ENCODE results near the gene MBP. TPM values are rescaled to one million over a fixed set of nuclear protein-coding genes. Genes with fewer than 3 reads are reported as not detected.

MBP gene
- total and polyA plus RNA-seq, 2 of the 4 experiments (the other 2 are of a cell fraction) = 0.72 to 0.90 TPM

DNA sequence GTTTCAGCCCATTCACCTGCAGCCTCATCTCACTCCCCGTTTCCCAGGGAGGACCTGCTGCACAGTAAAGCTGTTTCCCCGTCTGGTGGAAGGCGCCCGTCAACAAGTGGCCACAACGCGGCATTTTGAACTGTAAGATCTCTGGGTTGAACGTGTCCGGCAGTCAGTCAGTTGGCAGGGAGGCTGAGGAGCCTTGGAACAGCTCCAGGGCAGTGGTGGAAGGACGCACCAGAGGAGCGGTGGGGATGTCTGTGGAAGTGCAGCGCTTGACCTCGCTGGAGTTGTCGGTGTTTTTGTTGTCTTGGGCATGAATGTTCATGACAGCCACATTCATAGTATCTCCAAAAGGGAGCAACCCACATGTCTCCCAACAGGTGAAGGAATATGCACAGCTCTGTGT lies 31.4 kb upstream of the MBP start:
- intact Hi-C loops (cut with micrococcal nuclease) = no loop called here
- no peak overlapping the region for H3K23ac ChIP-seq (ENCODE audit: low read depth, low read length)
- H3K14ac ChIP-seq (replicated peaks; ENCODE audit: low read depth, low read length) = no peak overlapping the region
- ChIA-PET CTCF (no interaction called here), POLR2A (ENCODE audit: unreplicated experiment) (no interaction called here)
- in situ Hi-C loops (cut with MboI; ENCODE audit: low sequenced_read_pairs) = no loop called here
- DNase-seq = no peak
- WGBS, 2 experiments (ENCODE audit: extremely low coverage in 2 of 2, insufficient read length in 1 of 2) = 79% methylated on average over 7 of the region's 13 CpGs; no CpG with 5 or more reads in 1 of the 2 experiments
- H4K20me1 ChIP-seq (ENCODE audit: insufficient read depth, low read length) = no peaks in the 10 kb centered on the region
- H3K18ac ChIP-seq (ENCODE audit: low read depth, low read length) = no peak overlapping the region
- H3K56ac ChIP-seq (ENCODE audit: extremely low read depth, insufficient read depth, low read length) = no peak overlapping the region
- H3K4me3 ChIP-seq (ENCODE audit: insufficient read depth, low read depth, low read length) = no peak overlapping the region
- peaks cover 20% of the 10 kb centered on the region for H3K27me3 ChIP-seq (ENCODE audit: control insufficient read depth, insufficient read depth, low read length)
- H2BK5ac ChIP-seq (ENCODE audit: low read depth, low read length, poor library complexity, severe bottlenecking) = no peak overlapping the region
- no peak overlapping the region for H2AFZ ChIP-seq (replicated peaks; ENCODE audit: low read length, poor library complexity)
- H3K4me1 ChIP-seq (ENCODE audit: control insufficient read depth, insufficient read depth, low read length) = peaks cover 2% of the 10 kb centered on the region; the same call in 1 of the 2 replicates
- H2BK120ac ChIP-seq (ENCODE audit: low read depth, low read length) = no peak overlapping the region
- H2BK15ac ChIP-seq (ENCODE audit: low read depth, low read length) = no peak overlapping the region
- H4K91ac ChIP-seq (ENCODE audit: insufficient read depth, low read depth, low read length) = no peak overlapping the region
- H3K9me3 ChIP-seq (ENCODE audit: control insufficient read depth, insufficient read depth, low read length) = no peaks in the 10 kb centered on the region
- H3K9me1 ChIP-seq (ENCODE audit: insufficient read depth, low read length) = no peaks in the 10 kb centered on the region
- no peaks in the 10 kb centered on the region for H3K36me3 ChIP-seq (ENCODE audit: control insufficient read depth, insufficient read depth, low read length)
- no peak overlapping the region for H2AK5ac ChIP-seq (ENCODE audit: low read depth, low read length)
- ATAC-seq (ENCODE audit: low read depth) = no peak
- H3K4me2 ChIP-seq (ENCODE audit: low read depth, low read length) = no peak overlapping the region
- no peak for TF ChIP-seq SMC3 (IDR thresholded peaks at IDR 0.05; ENCODE audit: low read depth, low read length)
- TF ChIP-seq BHLHE40 (IDR thresholded peaks at IDR 0.05; ENCODE audit: low read depth, low read length) = no peak
- TF ChIP-seq RFX5 (IDR thresholded peaks at IDR 0.05; ENCODE audit: low read depth, low read length) = no peak
- no peak for TF ChIP-seq MAFK (IDR thresholded peaks at IDR 0.05; ENCODE audit: low read depth, low read length)
- TF ChIP-seq RCOR1 (IDR thresholded peaks at IDR 0.05; ENCODE audit: insufficient replicate concordance, low read length) = no peak
- no peak for TF ChIP-seq MXI1 (IDR thresholded peaks at IDR 0.05; ENCODE audit: borderline replicate concordance, low read depth, low read length)
- TF ChIP-seq, protein P1, sequence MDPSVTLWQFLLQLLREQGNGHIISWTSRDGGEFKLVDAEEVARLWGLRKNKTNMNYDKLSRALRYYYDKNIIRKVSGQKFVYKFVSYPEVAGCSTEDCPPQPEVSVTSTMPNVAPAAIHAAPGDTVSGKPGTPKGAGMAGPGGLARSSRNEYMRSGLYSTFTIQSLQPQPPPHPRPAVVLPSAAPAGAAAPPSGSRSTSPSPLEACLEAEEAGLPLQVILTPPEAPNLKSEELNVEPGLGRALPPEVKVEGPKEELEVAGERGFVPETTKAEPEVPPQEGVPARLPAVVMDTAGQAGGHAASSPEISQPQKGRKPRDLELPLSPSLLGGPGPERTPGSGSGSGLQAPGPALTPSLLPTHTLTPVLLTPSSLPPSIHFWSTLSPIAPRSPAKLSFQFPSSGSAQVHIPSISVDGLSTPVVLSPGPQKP (IDR thresholded peaks at IDR 0.05; ENCODE audit: borderline replicate concordance, low read depth, low read length) = no peak
- no peak for TF ChIP-seq CHD1 (IDR thresholded peaks at IDR 0.05; ENCODE audit: low read depth, low read length)
- no peak overlapping the region for H2AK9ac ChIP-seq (replicated peaks; ENCODE audit: low read depth, low read length, poor library complexity)
- H3K9ac ChIP-seq (ENCODE audit: low read depth, low read length) = no peak overlapping the region
- no peak overlapping the region for H4K5ac ChIP-seq (ENCODE audit: low read depth, low read length)
- H3K4ac ChIP-seq (ENCODE audit: low read depth, low read length) = no peak overlapping the region
- no peak overlapping the region for H4K8ac ChIP-seq (ENCODE audit: low read depth in 2 of 2, low read length in 2 of 2)
- no peak overlapping the region for H2BK20ac ChIP-seq (ENCODE audit: low read depth, low read length)
- no peak overlapping the region for H3K27ac ChIP-seq (ENCODE audit: insufficient read depth, low read length)
- no peaks in the 10 kb centered on the region for H3K79me1 ChIP-seq (ENCODE audit: low read depth in 1 of 2, low read length in 2 of 2)
- dilution Hi-C loops (cut with HindIII; ENCODE audit: low sequenced_read_pairs, unreplicated experiment) = no loop called here
- no TSS peak for BruUV-seq (replicated peaks)

All from IMR-90 (cell line).